OCI-LY1 (cell line): ENCODE results near the gene SLC12A7.

Source experiments
- H2AFZ ChIP-seq: fragments of 200-600 bp; sonication (generic), shearing (Covaris generic); 2 replicates; pipeline ENCODE4 v1.6.0; 2014; ENCODE audit warnings: antibody characterized with exemption, mild to moderate bottlenecking, low read length
- H3F3A ChIP-seq: fragments of 200-600 bp; sonication (generic), shearing (Covaris generic); 2 replicates; pipeline ENCODE4 v1.6.0; 2014; ENCODE audit warnings: mild to moderate bottlenecking, antibody characterized with exemption, low read length, moderate library complexity; ENCODE audit not compliant: insufficient read depth
- H3K27ac ChIP-seq: fragments of 200-600 bp; sonication (generic); 2 replicates; pipeline ENCODE4 v1.5.1; 2014; ENCODE audit warnings: low read length, mixed run types, mild to moderate bottlenecking, low read depth; ENCODE audit not compliant: poor library complexity, severe bottlenecking
- H3K27me3 ChIP-seq: fragments of 200-600 bp; sonication (generic); 2 replicates; pipeline ENCODE4 v1.6.0; 2014; ENCODE audit warnings: antibody characterized with exemption, mild to moderate bottlenecking, low read length, moderate library complexity; ENCODE audit not compliant: insufficient read depth
- H3K36me3 ChIP-seq: fragments of 200-600 bp; sonication (generic); 2 replicates; pipeline ENCODE4 v1.6.1; 2014; ENCODE audit warnings: mild to moderate bottlenecking, antibody characterized with exemption, low read length, moderate library complexity, mixed read lengths; ENCODE audit not compliant: insufficient read depth
- H3K4me1 ChIP-seq: fragments of 200-600 bp; sonication (generic); 2 replicates; pipeline ENCODE4 v1.5.1; 2014; ENCODE audit warnings: mild to moderate bottlenecking, low read length, moderate library complexity; ENCODE audit not compliant: insufficient read depth, severe bottlenecking
- H3K4me2 ChIP-seq: fragments of 200-600 bp; sonication (generic), shearing (Covaris generic); 2 replicates; pipeline ENCODE4 v1.6.1; 2014; ENCODE audit warnings: low read length
- H3K4me3 ChIP-seq: fragments of 200-600 bp; sonication (generic); 2 replicates; pipeline ENCODE4 v1.5.1; 2014; ENCODE audit warnings: low read length, low read depth, mild to moderate bottlenecking, mixed read lengths; ENCODE audit not compliant: poor library complexity, severe bottlenecking
- H3K79me2 ChIP-seq: fragments of 200-600 bp; shearing (Covaris generic); 2 replicates; pipeline ENCODE4 v1.6.1; 2016; ENCODE audit warnings: mixed run types, low read length, mixed read lengths; ENCODE audit not compliant: insufficient read depth
- H3K9ac ChIP-seq: fragments of 200-600 bp; sonication (generic), shearing (Covaris generic); 2 replicates; pipeline ENCODE4 v1.6.1; 2014; ENCODE audit warnings: mild to moderate bottlenecking, low read length, mixed read lengths
- H3K9me2 ChIP-seq: fragments of 200-600 bp; sonication (generic), shearing (Covaris generic); 2 replicates; pipeline ENCODE4 v1.6.1; 2014; ENCODE audit warnings: low read depth, mild to moderate bottlenecking, low read length, mixed read lengths
- H3K9me3 ChIP-seq: fragments of 200-600 bp; shearing (Covaris generic); 2 replicates; pipeline ENCODE4 v1.6.1; 2014; ENCODE audit warnings: low read length, mixed read lengths
- H4K20me1 ChIP-seq: fragments of 200-600 bp; sonication (generic), shearing (Covaris generic); 2 replicates; pipeline ENCODE4 v1.6.0; 2016; ENCODE audit warnings: mild to moderate bottlenecking, low read length; ENCODE audit not compliant: insufficient read depth
- EZH2 ChIP-seq: fragments of 200-600 bp; sonication (generic), shearing (Covaris generic); IDR thresholded peaks from 2 replicates; pipeline ENCODE4 v1.8.0; 2017; ENCODE audit warnings: borderline replicate concordance, mixed run types, mild to moderate bottlenecking, antibody characterized with exemption, low read length, moderate library complexity, mixed read lengths
- TF ChIP-seq, protein P1 (sequence below): fragments of 200-600 bp; sonication (generic), shearing (Covaris generic); IDR thresholded peaks from 2 replicates; pipeline ENCODE4 v1.5.1; 2017; ENCODE audit warnings: mild to moderate bottlenecking, antibody characterized with exemption, low read length, moderate library complexity, mixed read lengths

SLC12A7 gene

GRCh38 chr5:1104327-1105006 lies 7.4 kb downstream of the SLC12A7 start:
- Histone ChIP-seq H3K79me2 (no peaks in the 10 kb centered on the region), H3K4me1 (no peaks in the 10 kb centered on the region), H3F3A (no peaks in the 10 kb centered on the region), H4K20me1 (no peaks in the 10 kb centered on the region), H2AFZ (no peak overlapping the region), H3K36me3 (no peaks in the 10 kb centered on the region), H3K9ac (no peak overlapping the region), H3K9me3 (no peaks in the 10 kb centered on the region), H3K4me2 (no peak overlapping the region), H3K4me3 (no peak overlapping the region), H3K27ac (no peak overlapping the region), H3K9me2 (no peaks in the 10 kb centered on the region), H3K27me3 (peaks cover 3% of the 10 kb centered on the region; the same call in 1 of the 2 replicates)
- TF ChIP-seq EZH2: no peak
- TF ChIP-seq, protein P1, sequence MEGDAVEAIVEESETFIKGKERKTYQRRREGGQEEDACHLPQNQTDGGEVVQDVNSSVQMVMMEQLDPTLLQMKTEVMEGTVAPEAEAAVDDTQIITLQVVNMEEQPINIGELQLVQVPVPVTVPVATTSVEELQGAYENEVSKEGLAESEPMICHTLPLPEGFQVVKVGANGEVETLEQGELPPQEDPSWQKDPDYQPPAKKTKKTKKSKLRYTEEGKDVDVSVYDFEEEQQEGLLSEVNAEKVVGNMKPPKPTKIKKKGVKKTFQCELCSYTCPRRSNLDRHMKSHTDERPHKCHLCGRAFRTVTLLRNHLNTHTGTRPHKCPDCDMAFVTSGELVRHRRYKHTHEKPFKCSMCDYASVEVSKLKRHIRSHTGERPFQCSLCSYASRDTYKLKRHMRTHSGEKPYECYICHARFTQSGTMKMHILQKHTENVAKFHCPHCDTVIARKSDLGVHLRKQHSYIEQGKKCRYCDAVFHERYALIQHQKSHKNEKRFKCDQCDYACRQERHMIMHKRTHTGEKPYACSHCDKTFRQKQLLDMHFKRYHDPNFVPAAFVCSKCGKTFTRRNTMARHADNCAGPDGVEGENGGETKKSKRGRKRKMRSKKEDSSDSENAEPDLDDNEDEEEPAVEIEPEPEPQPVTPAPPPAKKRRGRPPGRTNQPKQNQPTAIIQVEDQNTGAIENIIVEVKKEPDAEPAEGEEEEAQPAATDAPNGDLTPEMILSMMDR: no peak

GRCh38 chr5:1103505-1104326 lies 8.1 kb downstream of the SLC12A7 start:
- Histone ChIP-seq H3K9ac (no peak overlapping the region), H3K4me2 (no peak overlapping the region), H3K79me2 (no peaks in the 10 kb centered on the region), H3K27ac (no peak overlapping the region), H3F3A (no peaks in the 10 kb centered on the region), H2AFZ (no peak overlapping the region), H3K9me3 (no peaks in the 10 kb centered on the region), H3K4me1 (no peaks in the 10 kb centered on the region), H3K27me3 (peaks cover 3% of the 10 kb centered on the region; the same call in 1 of the 2 replicates), H3K4me3 (no peak overlapping the region), H4K20me1 (no peaks in the 10 kb centered on the region), H3K9me2 (no peaks in the 10 kb centered on the region), H3K36me3 (no peaks in the 10 kb centered on the region)
- TF ChIP-seq EZH2: no peak
- TF ChIP-seq, protein P1: no peak

- H3K79me2 ChIP-seq: no peaks in the 10 kb centered on the region
- no peak overlapping the region for H3K27ac ChIP-seq
- H3K36me3 ChIP-seq: no peaks in the 10 kb centered on the region
- H3K9me3 ChIP-seq: no peaks in the 10 kb centered on the region
- no peaks in the 10 kb centered on the region for H3K4me1 ChIP-seq
- no peak overlapping the region for H3K9ac ChIP-seq
- H3K4me2 ChIP-seq: no peak overlapping the region
- H3K4me3 ChIP-seq: no peak overlapping the region
- no peaks in the 10 kb centered on the region for H3K9me2 ChIP-seq
- H3K27me3 ChIP-seq: 0 out of 2 replicates have a peak, but pooled peaks cover 3% of the 10 kb centered on the region
- no peaks in the 10 kb centered on the region for H3F3A ChIP-seq
- H2AFZ ChIP-seq: no peak overlapping the region
- H4K20me1 ChIP-seq: no peaks in the 10 kb centered on the region
- no peak for TF ChIP-seq EZH2
- TF ChIP-seq, protein P1: no peak
Observed at GRCh38 chr5:1103093-1103492, 8.8 kb downstream of the SLC12A7 start.
